SU-DHL-6 (cell line): ENCODE data around the gene FSIP2.

Experiments used
- EZH2phosphoT487 ChIP-seq: fragments of 200-600 bp; sonication (generic), shearing (Covaris generic); conservative IDR thresholded peaks from 2 replicates; pipeline ENCODE4 v1.6.1; 2018; ENCODE audit warnings: mild to moderate bottlenecking, antibody characterized with exemption, low read length, moderate library complexity, mixed read lengths
- TF ChIP-seq, protein P1 (sequence below): fragments of 200-600 bp; sonication (generic); IDR thresholded peaks from one replicate; pipeline ENCODE4 v1.5.1; 2017; ENCODE audit warnings: antibody characterized with exemption, mild to moderate bottlenecking, low read length, moderate library complexity; ENCODE audit not compliant: insufficient read depth, poor library complexity, severe bottlenecking

DNA sequence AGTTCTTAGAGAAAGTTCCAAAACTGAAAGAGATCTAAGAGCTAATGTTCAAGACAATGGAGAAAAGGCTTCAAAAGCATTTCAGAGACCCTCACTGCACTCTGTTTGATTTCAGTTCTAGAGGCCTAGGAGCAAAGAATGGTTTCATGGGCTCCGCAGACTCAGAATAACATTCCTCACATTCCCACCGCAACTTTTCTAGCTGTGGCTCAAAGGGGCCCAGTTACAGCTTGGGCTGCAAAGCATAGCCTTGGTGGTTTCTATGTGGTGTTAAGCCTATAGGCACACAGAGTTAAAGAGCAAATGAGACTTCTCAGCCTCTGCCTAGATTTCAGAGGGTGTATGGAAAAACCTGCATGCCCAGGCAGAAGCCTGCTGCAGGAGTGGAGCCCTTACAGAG, 73.0 kb downstream of the FSIP2 start:
- TF ChIP-seq, protein P1, sequence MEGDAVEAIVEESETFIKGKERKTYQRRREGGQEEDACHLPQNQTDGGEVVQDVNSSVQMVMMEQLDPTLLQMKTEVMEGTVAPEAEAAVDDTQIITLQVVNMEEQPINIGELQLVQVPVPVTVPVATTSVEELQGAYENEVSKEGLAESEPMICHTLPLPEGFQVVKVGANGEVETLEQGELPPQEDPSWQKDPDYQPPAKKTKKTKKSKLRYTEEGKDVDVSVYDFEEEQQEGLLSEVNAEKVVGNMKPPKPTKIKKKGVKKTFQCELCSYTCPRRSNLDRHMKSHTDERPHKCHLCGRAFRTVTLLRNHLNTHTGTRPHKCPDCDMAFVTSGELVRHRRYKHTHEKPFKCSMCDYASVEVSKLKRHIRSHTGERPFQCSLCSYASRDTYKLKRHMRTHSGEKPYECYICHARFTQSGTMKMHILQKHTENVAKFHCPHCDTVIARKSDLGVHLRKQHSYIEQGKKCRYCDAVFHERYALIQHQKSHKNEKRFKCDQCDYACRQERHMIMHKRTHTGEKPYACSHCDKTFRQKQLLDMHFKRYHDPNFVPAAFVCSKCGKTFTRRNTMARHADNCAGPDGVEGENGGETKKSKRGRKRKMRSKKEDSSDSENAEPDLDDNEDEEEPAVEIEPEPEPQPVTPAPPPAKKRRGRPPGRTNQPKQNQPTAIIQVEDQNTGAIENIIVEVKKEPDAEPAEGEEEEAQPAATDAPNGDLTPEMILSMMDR: no peak
- no peak for TF ChIP-seq EZH2phosphoT487
